ENCODE results near the gene MRPS6. TPM values are rescaled to one million over a fixed set of nuclear protein-coding genes. Genes with fewer than 3 reads are reported as not detected.

The MRPS6 gene
- total RNA-seq, 1 experiment from 2014 or later, result 55.1 TPM

DNA sequence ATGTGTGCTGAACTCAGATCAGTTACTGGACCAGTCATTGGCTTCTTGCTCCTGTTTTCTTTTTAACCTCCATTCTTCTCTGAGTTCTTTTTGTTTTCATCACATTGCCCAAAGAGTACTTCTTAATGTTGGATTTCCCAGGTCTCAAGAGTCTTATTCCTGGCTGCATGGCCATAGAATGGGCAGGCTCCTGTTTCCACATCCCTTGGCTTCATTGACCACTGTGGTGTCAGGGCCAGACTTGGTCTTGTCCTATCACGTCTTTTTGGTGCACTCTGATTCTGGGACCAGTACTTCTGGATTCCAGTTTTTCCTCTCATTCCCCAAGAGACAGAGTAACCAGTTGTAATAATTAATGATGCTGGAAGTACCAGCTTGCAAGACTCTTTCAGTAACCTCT lies 41.8 kb downstream of the MRPS6 start:
- ATAC-seq (no peak), DNase-seq (ENCODE audit: low read depth, low spot score) (no peak)
- Histone ChIP-seq H3K9me2 (ENCODE audit: insufficient read depth) (no peaks in the 10 kb centered on the region), H3K9ac (ENCODE audit: low read length) (no peak overlapping the region), H3K9me3 (ENCODE audit: control insufficient read depth in 1 of 2, insufficient read depth in 1 of 2, low read depth in 1 of 2, low read length in 2 of 2) (no peaks in the 10 kb centered on the region), H2AFZ (ENCODE audit: low read depth, low read length, poor library complexity, severe bottlenecking) (no peak overlapping the region), H3K4me3 (replicated peaks in 1 of 2; ENCODE audit: low read depth in 1 of 2, low read length in 2 of 2) (no peak overlapping the region), H3K27me3 (ENCODE audit: insufficient read depth, low read length) (no peaks in the 10 kb centered on the region), H4K20me1 (ENCODE audit: insufficient read depth) (no peaks in the 10 kb centered on the region), H3K4me2 (ENCODE audit: low read length) (no peak overlapping the region), H3K79me2 (ENCODE audit: insufficient read depth, low read length) (peaks cover 31% of the 10 kb centered on the region), H3K27ac (ENCODE audit: low read depth, low read length) (no peak overlapping the region), H3K4me1 (ENCODE audit: control insufficient read depth in 1 of 2, insufficient read depth in 2 of 2, low read length in 2 of 2) (no peaks in the 10 kb centered on the region; a peak in 1 of 4 replicates), H3K36me3 (ENCODE audit: control insufficient read depth in 1 of 2, insufficient read depth in 2 of 2, low read length in 2 of 2) (no peaks in the 10 kb centered on the region)
- BruUV-seq (replicated peaks), result no TSS peak
- intact Hi-C loops (cut with micrococcal nuclease), result no loop called here
- CTCF ChIA-PET, result no interaction called here
- POLR2A ChIA-PET, result no interaction called here
- RAD21 ChIA-PET (ENCODE audit: low non-redundant PET in 1 of 2, low total read pairs in 2 of 2, uncharacterized antibody in 2 of 2, unreplicated experiment in 2 of 2), result no interaction called here
- TF ChIP-seq, protein P1, sequence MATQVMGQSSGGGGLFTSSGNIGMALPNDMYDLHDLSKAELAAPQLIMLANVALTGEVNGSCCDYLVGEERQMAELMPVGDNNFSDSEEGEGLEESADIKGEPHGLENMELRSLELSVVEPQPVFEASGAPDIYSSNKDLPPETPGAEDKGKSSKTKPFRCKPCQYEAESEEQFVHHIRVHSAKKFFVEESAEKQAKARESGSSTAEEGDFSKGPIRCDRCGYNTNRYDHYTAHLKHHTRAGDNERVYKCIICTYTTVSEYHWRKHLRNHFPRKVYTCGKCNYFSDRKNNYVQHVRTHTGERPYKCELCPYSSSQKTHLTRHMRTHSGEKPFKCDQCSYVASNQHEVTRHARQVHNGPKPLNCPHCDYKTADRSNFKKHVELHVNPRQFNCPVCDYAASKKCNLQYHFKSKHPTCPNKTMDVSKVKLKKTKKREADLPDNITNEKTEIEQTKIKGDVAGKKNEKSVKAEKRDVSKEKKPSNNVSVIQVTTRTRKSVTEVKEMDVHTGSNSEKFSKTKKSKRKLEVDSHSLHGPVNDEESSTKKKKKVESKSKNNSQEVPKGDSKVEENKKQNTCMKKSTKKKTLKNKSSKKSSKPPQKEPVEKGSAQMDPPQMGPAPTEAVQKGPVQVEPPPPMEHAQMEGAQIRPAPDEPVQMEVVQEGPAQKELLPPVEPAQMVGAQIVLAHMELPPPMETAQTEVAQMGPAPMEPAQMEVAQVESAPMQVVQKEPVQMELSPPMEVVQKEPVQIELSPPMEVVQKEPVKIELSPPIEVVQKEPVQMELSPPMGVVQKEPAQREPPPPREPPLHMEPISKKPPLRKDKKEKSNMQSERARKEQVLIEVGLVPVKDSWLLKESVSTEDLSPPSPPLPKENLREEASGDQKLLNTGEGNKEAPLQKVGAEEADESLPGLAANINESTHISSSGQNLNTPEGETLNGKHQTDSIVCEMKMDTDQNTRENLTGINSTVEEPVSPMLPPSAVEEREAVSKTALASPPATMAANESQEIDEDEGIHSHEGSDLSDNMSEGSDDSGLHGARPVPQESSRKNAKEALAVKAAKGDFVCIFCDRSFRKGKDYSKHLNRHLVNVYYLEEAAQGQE (IDR thresholded peaks at IDR 0.05; ENCODE audit: low read depth), result no peak
- TF ChIP-seq TCF7L2 (IDR thresholded peaks at IDR 0.05; ENCODE audit: borderline replicate concordance, extremely low read depth, insufficient read depth, insufficient read length) (no peak), CBX3 (IDR thresholded peaks at IDR 0.05; ENCODE audit: low read depth) (no peak), FOSL1 (IDR thresholded peaks at IDR 0.05; ENCODE audit: low read depth) (no peak), YY1 (IDR thresholded peaks at IDR 0.05; ENCODE audit: extremely low read depth, insufficient replicate concordance, low read depth, low read length) (no peak), EZH2 (IDR thresholded peaks at IDR 0.05) (no peak), POLR2AphosphoS5 (IDR thresholded peaks at IDR 0.05; ENCODE audit: low read depth, low read length) (no peak), EGR1 (IDR thresholded peaks at IDR 0.05; ENCODE audit: low read depth) (no peak), MAX (IDR thresholded peaks at IDR 0.05) (no peak), ELF1 (IDR thresholded peaks at IDR 0.05; ENCODE audit: borderline replicate concordance, low read depth) (no peak), ZBTB33 (IDR thresholded peaks at IDR 0.05; ENCODE audit: extremely low read depth, insufficient replicate concordance, low read length) (no peak), ZNF274 (IDR thresholded peaks at IDR 0.05; ENCODE audit: low read depth, low read length) (no peak), ZFX (IDR thresholded peaks at IDR 0.05) (no peak), SIN3A (IDR thresholded peaks at IDR 0.05; ENCODE audit: low read depth) (no peak), RAD21 (IDR thresholded peaks at IDR 0.05; ENCODE audit: low read depth) (no peak), SP1 (IDR thresholded peaks at IDR 0.05; ENCODE audit: low read depth) (no peak), CEBPB (IDR thresholded peaks at IDR 0.05; ENCODE audit: low read depth) (no peak)
- TF ChIP-seq, protein P2, sequence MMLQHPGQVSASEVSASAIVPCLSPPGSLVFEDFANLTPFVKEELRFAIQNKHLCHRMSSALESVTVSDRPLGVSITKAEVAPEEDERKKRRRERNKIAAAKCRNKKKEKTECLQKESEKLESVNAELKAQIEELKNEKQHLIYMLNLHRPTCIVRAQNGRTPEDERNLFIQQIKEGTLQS (IDR thresholded peaks at IDR 0.05), result no peak
- TF ChIP-seq, protein P3, sequence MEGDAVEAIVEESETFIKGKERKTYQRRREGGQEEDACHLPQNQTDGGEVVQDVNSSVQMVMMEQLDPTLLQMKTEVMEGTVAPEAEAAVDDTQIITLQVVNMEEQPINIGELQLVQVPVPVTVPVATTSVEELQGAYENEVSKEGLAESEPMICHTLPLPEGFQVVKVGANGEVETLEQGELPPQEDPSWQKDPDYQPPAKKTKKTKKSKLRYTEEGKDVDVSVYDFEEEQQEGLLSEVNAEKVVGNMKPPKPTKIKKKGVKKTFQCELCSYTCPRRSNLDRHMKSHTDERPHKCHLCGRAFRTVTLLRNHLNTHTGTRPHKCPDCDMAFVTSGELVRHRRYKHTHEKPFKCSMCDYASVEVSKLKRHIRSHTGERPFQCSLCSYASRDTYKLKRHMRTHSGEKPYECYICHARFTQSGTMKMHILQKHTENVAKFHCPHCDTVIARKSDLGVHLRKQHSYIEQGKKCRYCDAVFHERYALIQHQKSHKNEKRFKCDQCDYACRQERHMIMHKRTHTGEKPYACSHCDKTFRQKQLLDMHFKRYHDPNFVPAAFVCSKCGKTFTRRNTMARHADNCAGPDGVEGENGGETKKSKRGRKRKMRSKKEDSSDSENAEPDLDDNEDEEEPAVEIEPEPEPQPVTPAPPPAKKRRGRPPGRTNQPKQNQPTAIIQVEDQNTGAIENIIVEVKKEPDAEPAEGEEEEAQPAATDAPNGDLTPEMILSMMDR (IDR thresholded peaks at IDR 0.05 in 2 of 3, conservative IDR thresholded peaks at IDR 0.05 in 1 of 3; ENCODE audit: borderline replicate concordance in 1 of 3, insufficient read depth in 1 of 3, low read depth in 2 of 3, low read length in 2 of 3), result no peak
